CD14-positive monocyte (primary cell): ENCODE data around the gene MAPRE2. TPM values are rescaled to one million over a fixed set of nuclear protein-coding genes. Genes with fewer than 3 reads are reported as not detected.

Experiments
- DNase-seq, 3 donors: peaks; one replicate each; pipeline ENCODE4 v3.0.0-alpha.2; 2011 to 2022
- H2AFZ ChIP-seq: 2 replicates; pipeline ENCODE4 v1.6.0; 2012; ENCODE audit warnings: mild to moderate bottlenecking, low read depth, low read length, inconsistent platforms; ENCODE audit not compliant: insufficient read depth, poor library complexity, severe bottlenecking
- H3K27ac ChIP-seq, 2 donors: 1 replicate in 1 of 2; 2 replicates in 1 of 2; pipeline ENCODE4 v1.5.1; 2012 to 2013; ENCODE audit warnings: low read length in 2 of 2, control low read depth in 1 of 2, inconsistent platforms in 1 of 2, low read depth in 1 of 2, mild to moderate bottlenecking in 1 of 2
- H3K27me3 ChIP-seq, 2 donors: one replicate each; pipeline versions ENCODE4 v1.6.0 to v1.6.1; 2011 to 2013; ENCODE audit warnings: low read length in 2 of 2; ENCODE audit not compliant: control insufficient read depth in 2 of 2, insufficient read depth in 2 of 2
- H3K36me3 ChIP-seq, 2 donors: replicated peaks in 1 of 2; 1 replicate in 1 of 2; 2 replicates in 1 of 2; pipeline versions ENCODE4 v1.5.1 to v1.6.1; 2012 to 2013; ENCODE audit warnings: low read length in 2 of 2, control low read depth in 1 of 2, inconsistent platforms in 1 of 2, mild to moderate bottlenecking in 1 of 2; ENCODE audit not compliant: insufficient read depth in 2 of 2, control insufficient read depth in 1 of 2
- H3K4me1 ChIP-seq, 2 donors: 1 replicate in 1 of 2; 2 replicates in 1 of 2; pipeline versions ENCODE4 v1.5.1 to v1.6.1; 2012 to 2013; ENCODE audit warnings: low read length in 2 of 2, control low read depth in 1 of 2, inconsistent platforms in 1 of 2, mild to moderate bottlenecking in 1 of 2, moderate library complexity in 1 of 2; ENCODE audit not compliant: insufficient read depth in 2 of 2, control insufficient read depth in 1 of 2
- H3K4me2 ChIP-seq: replicated peaks from 2 replicates; pipeline ENCODE3; 2012; ENCODE audit warnings: low read length, moderate library complexity, mild to moderate bottlenecking; ENCODE audit not compliant: poor library complexity, severe bottlenecking; ENCODE audit errors: extremely low read depth
- H3K4me3 ChIP-seq, 3 experiments: fragments of 200-600 bp in 1 of 3; sonication (generic) in 1 of 3; replicated peaks in 1 of 3; 1 replicate in 2 of 3; 2 replicates in 1 of 3; pipeline ENCODE4 v1.5.1; 2011 to 2013; ENCODE audit warnings: low read length in 3 of 3, mild to moderate bottlenecking in 3 of 3, control low read depth in 2 of 3, low read depth in 2 of 3, inconsistent platforms in 1 of 3, moderate library complexity in 1 of 3
- H3K79me2 ChIP-seq: 2 replicates; pipeline ENCODE4 v1.6.0; 2012; ENCODE audit warnings: mild to moderate bottlenecking, control low read depth, inconsistent platforms, low read length, moderate library complexity; ENCODE audit not compliant: insufficient read depth
- H3K9ac ChIP-seq: 2 replicates; pipeline ENCODE4 v1.6.0; 2017; ENCODE audit warnings: low read length, mild to moderate bottlenecking; ENCODE audit not compliant: insufficient read depth, poor library complexity, severe bottlenecking
- H3K9me3 ChIP-seq, 2 donors: replicated peaks in 1 of 2; 1 replicate in 1 of 2; 2 replicates in 1 of 2; pipeline versions ENCODE4 v1.5.1 to v1.6.1; 2012 to 2013; ENCODE audit warnings: low read length in 2 of 2, control low read depth in 1 of 2; ENCODE audit not compliant: control insufficient read depth in 1 of 2, insufficient read depth in 1 of 2
- H4K20me1 ChIP-seq: 2 replicates; pipeline ENCODE4 v1.6.0; 2012; ENCODE audit warnings: mild to moderate bottlenecking, low read length, control low read depth, moderate library complexity; ENCODE audit not compliant: insufficient read depth
- H3K27ac Mint-ChIP-seq, 7 donors: one replicate each; pipeline ENCODE4 v1.8.0; 2020; ENCODE audit warnings: mild to moderate bottlenecking in 7 of 7, mixed read lengths in 7 of 7, moderate library complexity in 6 of 7, inconsistent platforms in 2 of 7
- H3K27me3 Mint-ChIP-seq, 3 donors: one replicate each; pipeline ENCODE4 v1.8.0; 2021 to 2022; ENCODE audit warnings: low read depth in 3 of 3, mild to moderate bottlenecking in 3 of 3, mixed read lengths in 3 of 3, moderate library complexity in 3 of 3, inconsistent platforms in 1 of 3
- H3K36me3 Mint-ChIP-seq, 2 donors: one replicate each; pipeline ENCODE4 v1.8.0; 2020; ENCODE audit warnings: mixed read lengths in 2 of 2, inconsistent platforms in 1 of 2, mild to moderate bottlenecking in 1 of 2
- H3K4me1 Mint-ChIP-seq: one replicate; pipeline ENCODE4 v1.8.0; 2020; ENCODE audit warnings: mild to moderate bottlenecking, mixed read lengths
- H3K4me3 Mint-ChIP-seq, 2 donors: one replicate each; pipeline ENCODE4 v1.8.0; 2020; ENCODE audit warnings: mild to moderate bottlenecking in 2 of 2, mixed read lengths in 2 of 2, moderate library complexity in 1 of 2
- H3K9me3 Mint-ChIP-seq, 7 donors: one replicate each; pipeline ENCODE4 v1.8.0; 2020 to 2022; ENCODE audit warnings: mixed read lengths in 7 of 7, mild to moderate bottlenecking in 6 of 7, moderate library complexity in 6 of 7, inconsistent platforms in 2 of 7
- WGBS: methylation state at CpG from one replicate; pipeline ENCODE4 v1.1.5; 2013; ENCODE audit warnings: missing lambda C conversion rate; ENCODE audit not compliant: insufficient coverage; 5-methylcytosine and 5-hydroxymethylcytosine counted together
- intact Hi-C, 2 donors: fragments of 100-400 bp; cut with micrococcal nuclease; formaldehyde crosslinking; loops; one replicate each; pipeline versions ENCODE4 v1.15.0 to v1.15.1; 2023
- polyA plus RNA-seq, 3 donors: library from polyadenylated mRNA; depleted of rRNA in 1 of 3; unstranded in 2 of 3; stranded (reverse) in 1 of 3; fragments of 300-500 nt in 2 of 3; fragments of >200 nt in 1 of 3; fragmentation: Illumina TruSeq in 2 of 3; gene quantifications; 1 replicate in 2 of 3; 2 replicates in 1 of 3; pipeline ENCODE4 v1.2.3, GENCODE V29; 2012 to 2021
- TF ChIP-seq, protein P1 (sequence below): fragments of 200-600 bp; IDR thresholded peaks from one replicate; pipeline ENCODE4 v1.8.0; 2022; ENCODE audit warnings: antibody characterized with exemption, mild to moderate bottlenecking

Gene MAPRE2
- polyA plus RNA-seq, 3 donors = 22.0 to 48.1 (median 37.1) TPM

DNA sequence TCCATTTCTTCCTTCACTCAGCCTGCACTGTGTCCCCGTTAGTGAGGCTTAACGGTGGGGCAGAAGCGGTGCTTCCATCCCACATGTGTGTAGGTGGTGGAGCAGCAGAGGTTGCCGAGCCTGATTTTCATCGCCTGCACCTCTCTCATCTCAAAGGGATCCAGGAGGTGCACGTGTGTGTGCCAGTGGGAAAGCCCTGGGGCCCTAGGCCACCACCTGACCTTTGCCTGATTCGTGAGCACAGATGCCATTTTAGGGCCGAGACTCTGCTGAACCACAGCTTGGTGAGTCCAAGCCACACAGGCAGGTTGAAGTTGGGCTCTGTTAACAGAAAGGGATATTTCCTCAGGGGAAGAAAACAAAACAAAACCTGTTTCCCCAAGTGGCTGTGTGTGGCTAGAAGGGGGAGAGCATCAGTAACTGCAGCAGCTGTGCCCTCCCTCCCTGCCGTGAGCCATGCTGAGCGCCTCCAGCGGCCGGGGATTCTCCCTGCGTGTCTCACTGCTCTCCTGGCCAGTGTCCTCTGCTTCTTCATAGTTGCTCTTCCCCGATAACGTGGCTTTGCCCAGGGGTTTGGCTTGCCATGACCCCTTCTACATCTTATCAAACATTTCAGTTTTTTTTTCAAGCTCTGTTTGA, 81.5 kb downstream of the MAPRE2 start:
- intact Hi-C loops = no loop called here
- Histone ChIP-seq H3K27me3 (no peaks in the 10 kb centered on the region), H2AFZ (no peak overlapping the region), H3K9ac (no peak overlapping the region), H3K79me2 (no peaks in the 10 kb centered on the region), H3K27ac (no peak overlapping the region), H4K20me1 (peaks cover 30% of the 10 kb centered on the region), H3K4me2 (no peak overlapping the region), H3K36me3 (peaks cover 3 to 15% of the 10 kb centered on the region in 2 donors), H3K4me3 (no peak overlapping the region), H3K4me1 (no peaks in the 10 kb centered on the region), H3K9me3 (peaks cover 8 to 15% of the 10 kb centered on the region in 2 donors)
- Mint-ChIP-seq H3K27me3 (no peaks in the 10 kb centered on the region), H3K4me3 (no peak overlapping the region), H3K27ac (peak overlapping the region in 2 of 7 donors; percentile 58 to 63), H3K4me1 (peaks cover 10% of the 10 kb centered on the region), H3K36me3 (peaks cover 20 to 30% of the 10 kb centered on the region in 2 donors), H3K9me3 (peaks cover 8 to 18% (median 10%) of the 10 kb centered on the region in 7 donors)
- WGBS = 67% methylated on average over 8 of the region's 15 CpGs
- TF ChIP-seq, protein P1, sequence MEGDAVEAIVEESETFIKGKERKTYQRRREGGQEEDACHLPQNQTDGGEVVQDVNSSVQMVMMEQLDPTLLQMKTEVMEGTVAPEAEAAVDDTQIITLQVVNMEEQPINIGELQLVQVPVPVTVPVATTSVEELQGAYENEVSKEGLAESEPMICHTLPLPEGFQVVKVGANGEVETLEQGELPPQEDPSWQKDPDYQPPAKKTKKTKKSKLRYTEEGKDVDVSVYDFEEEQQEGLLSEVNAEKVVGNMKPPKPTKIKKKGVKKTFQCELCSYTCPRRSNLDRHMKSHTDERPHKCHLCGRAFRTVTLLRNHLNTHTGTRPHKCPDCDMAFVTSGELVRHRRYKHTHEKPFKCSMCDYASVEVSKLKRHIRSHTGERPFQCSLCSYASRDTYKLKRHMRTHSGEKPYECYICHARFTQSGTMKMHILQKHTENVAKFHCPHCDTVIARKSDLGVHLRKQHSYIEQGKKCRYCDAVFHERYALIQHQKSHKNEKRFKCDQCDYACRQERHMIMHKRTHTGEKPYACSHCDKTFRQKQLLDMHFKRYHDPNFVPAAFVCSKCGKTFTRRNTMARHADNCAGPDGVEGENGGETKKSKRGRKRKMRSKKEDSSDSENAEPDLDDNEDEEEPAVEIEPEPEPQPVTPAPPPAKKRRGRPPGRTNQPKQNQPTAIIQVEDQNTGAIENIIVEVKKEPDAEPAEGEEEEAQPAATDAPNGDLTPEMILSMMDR = no peak
- no peak for DNase-seq

DNA sequence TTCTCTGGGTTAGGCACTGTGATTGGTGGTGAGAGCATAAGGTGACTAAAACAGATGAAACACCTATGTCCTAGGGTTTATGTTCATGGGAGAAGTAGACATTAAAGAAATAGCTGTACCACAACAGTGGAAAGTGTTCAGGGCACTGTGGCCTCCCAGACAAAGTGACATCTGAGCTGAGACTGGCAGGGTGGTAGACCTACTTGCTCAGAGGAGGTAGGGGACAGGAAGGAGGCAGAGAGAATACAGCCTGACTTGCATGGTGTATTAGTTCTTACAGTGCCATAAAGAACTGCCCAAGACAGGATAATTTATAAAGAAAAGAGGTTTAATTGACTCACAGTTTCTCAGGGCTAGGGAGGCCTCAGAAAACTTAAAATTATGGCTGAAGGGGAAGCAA, 82.6 kb downstream of the MAPRE2 start:
- Mint-ChIP-seq H3K27ac (peak overlapping the region in 1 of 7 donors; percentile 16), H3K4me3 (no peak overlapping the region), H3K27me3 (no peaks in the 10 kb centered on the region), H3K4me1 (peaks cover 7% of the 10 kb centered on the region), H3K36me3 (peaks cover 26 to 36% of the 10 kb centered on the region in 2 donors), H3K9me3 (peaks cover 8 to 18% (median 10%) of the 10 kb centered on the region in 7 donors)
- H3K4me3 ChIP-seq = no peak overlapping the region
- peaks cover 5 to 26% of the 10 kb centered on the region in 2 donors for H3K36me3 ChIP-seq
- H3K9ac ChIP-seq = no peak overlapping the region
- TF ChIP-seq, protein P1 = no peak
- H3K27ac ChIP-seq = no peak overlapping the region
- no peak overlapping the region for H3K4me2 ChIP-seq
- no peak overlapping the region for H2AFZ ChIP-seq
- H4K20me1 ChIP-seq = peaks cover 20% of the 10 kb centered on the region
- no peaks in the 10 kb centered on the region for H3K27me3 ChIP-seq
- no peaks in the 10 kb centered on the region for H3K4me1 ChIP-seq
- no peaks in the 10 kb centered on the region for H3K79me2 ChIP-seq
- peaks cover 8 to 15% of the 10 kb centered on the region in 2 donors for H3K9me3 ChIP-seq
- no peak for DNase-seq
- intact Hi-C loops = no loop called here
